Hematopoietic multipotent progenitor cell (in vitro differentiated cells): ENCODE measurements around the gene LRFN2. TPM values are rescaled to one million over a fixed set of nuclear protein-coding genes. Genes with fewer than 3 reads are reported as not detected.

Experiments used
- DNase-seq, 3 donors: peaks; one replicate each; pipeline ENCODE4 v3.0.0-alpha.2; 2011 to 2015; ENCODE audit warnings: low read depth in 2 of 3, low spot score in 2 of 3
- total RNA-seq: library from RNA; depleted of rRNA; stranded (reverse); fragments of >200 nt; gene quantifications from one replicate; pipeline ENCODE4 v1.2.3, GENCODE V29; 2012

LRFN2 gene
- total RNA-seq, 1 donor, result 0.27 TPM

DNA sequence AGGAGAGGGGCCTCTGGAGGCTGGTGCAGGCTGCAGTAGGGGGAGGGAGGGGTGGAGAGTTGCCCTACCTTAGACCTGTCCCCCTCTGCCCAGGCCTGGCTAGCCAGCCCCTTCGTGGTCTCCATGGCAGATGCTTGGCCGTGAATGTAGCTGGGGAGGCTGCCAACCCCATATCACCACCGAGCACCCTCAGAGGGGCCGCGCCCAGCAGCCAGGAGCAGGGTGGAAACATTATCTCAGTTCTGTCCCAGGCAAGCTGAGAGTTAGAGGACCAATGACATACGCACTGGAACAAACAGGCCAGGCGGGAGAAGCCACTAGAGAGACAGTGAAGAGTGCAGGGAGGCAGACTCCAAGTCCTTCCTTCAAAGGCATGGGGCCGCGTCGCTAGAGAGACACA is 66.5 kb downstream of the LRFN2 start:
- DNase-seq, result no peak

DNA sequence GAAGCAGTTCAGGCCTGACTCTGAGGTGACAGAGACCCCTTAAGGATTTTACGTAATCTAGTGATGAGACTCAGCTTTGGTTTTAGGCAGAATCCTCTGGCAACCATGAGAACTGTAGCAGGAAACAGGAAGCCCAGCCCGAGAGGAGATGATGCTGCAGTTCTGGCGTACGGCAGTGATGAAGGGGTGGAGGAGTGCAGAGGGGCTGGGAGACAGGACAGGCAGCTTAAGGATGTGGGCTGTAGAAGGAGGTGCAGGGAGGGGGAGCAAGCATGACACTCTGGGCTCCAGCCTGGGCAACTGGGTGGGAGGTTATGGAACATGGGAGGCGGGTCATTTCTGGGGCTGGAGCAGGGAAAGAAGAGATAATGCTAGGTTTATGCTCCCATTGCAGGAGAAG is 67.1 kb downstream of the LRFN2 start:
- DNase-seq, result peak in 2 of 3 donors; percentile 30 to 60

DNA sequence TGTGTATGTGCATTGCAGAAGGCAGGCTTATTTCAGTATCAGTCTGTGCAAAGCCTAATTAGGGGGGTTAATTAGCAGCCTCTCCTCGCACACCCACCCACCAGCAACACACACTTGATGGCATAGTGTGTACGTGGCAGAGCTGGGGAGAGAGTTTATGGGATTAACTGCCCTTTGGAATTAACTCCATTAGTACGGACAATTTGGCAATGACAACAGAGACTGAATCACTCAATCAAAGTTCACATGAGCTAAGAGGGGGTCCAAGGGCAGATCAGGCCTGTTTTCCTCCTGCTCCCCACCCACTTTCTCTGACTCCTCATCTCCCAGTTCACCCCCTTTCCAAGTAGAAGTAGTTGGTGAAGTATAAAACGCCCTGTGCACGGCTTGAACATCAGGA is 69.5 kb downstream of the LRFN2 start:
- DNase-seq, result no peak

DNA sequence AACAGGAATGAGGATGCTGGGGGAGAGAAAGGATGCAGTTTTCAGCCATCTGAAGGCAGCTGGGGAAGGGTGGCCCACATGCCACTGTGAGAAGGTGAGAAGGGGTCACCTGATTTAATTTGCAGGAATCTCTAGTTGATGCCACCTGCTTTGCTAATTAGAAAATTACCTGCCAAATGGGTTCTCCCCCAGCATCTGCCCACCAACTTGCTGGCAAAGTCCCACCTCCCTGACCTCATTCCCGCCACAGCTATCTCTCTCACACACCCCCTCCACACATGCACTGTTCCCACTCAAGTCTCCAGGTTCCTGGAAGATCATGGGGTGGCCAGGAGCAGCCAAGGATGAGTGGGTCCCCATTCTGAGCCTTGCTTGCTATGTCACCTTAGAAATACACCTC is 70.7 kb downstream of the LRFN2 start:
- no peak for DNase-seq

DNA sequence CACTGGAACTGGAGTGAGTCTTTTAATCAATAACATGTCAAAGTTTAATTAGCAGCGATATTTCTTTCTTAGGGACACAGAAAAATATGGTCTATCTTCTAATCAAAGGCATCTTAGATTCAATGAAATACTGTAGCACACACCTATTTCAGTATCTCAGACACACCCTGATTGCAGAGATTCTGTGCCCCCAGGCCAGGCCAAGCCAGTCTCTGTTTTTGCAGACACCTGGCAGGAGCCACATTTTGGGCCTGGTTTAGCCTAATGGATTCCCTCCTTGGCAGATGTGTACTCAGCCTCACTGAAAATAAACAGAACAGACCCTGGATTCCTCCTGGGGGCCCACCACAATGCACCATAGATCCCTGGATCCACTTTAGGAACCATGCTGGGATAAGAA is 74.8 kb downstream of the LRFN2 start:
- no peak for DNase-seq

DNA sequence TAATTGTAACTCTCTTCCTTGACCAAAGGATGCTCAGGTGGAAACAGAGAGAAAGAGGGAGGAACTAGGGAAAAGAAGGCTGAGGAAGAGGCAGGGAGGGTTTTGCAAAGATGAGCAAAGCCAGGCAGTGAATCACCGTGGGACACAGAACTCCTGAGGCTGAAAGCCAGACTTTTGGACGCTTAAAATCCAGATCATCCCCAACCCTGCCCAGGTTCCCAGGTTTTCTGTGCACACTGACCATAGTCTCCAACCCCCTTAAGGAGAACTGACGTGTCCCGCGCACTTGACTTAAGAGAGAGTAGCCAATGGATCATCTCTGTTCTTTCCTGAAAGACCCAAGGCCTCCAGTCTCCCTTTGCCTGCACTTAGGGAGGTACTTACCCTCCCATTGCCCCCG is 75.3 kb downstream of the LRFN2 start:
- no peak for DNase-seq

DNA sequence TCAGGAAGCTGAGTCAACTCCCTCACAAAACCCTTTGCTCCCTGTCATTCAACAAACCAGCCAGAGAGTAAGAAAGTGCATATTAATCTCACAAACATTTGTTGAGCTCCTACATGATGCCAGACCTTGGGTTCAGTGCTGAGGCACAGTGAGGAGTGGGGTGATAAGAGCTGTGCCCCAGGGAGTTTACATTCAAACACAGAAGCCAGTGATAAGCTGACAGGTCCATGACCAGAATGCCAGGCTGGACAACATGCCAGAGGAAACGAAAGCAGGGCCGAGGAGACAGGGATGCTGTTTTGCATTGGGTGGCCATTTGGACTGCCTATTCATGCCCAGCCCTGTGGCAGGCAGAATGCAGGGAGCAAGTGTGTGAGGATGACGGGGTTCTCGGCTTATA is 76.7 kb downstream of the LRFN2 start:
- no peak for DNase-seq

DNA sequence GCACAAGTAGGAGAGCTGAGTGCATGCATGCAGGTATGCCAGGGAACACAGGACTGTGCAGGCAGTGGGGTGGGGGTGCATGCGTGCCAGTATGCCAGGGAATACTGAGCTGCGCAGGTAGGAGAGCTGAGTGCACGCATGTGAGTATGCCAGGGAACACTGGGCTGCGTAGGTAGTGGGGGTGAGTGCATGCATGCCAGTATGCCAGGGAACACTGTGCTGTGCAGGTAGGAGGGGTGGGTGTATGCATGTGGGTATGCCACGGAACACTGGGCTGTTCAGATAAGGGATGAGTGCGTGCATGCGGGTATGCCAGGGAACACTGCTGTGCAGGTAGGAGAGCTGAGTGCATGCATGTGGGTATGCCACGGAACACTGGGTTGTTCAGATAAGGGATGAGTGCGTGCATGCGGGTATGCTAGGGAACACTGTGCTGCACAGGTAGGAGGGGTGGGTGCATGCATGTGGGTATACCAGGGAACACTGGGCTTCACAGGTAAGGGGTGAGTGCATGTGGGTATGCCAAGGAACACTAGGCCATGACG is 77.4 kb downstream of the LRFN2 start:
- DNase-seq, result no peak

DNA sequence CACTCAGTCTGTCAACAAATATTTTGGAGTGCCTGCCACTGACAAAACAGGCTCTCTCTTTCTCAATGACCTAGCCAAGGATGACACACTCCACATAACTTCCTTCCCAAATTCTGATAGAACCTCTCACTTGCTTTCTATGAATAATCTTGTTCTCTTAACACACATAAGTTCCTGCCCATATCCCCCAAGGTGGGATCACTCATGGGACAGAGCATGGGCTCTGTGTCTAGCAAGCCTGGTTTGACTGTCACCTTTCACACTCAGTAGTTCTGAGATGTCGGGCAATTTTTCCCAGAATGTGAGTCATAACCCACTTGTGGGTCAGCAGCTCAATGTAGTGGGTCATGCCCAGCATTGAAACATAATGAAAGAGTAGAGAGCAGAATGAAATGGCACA is 78.1 kb downstream of the LRFN2 start:
- no peak for DNase-seq

DNA sequence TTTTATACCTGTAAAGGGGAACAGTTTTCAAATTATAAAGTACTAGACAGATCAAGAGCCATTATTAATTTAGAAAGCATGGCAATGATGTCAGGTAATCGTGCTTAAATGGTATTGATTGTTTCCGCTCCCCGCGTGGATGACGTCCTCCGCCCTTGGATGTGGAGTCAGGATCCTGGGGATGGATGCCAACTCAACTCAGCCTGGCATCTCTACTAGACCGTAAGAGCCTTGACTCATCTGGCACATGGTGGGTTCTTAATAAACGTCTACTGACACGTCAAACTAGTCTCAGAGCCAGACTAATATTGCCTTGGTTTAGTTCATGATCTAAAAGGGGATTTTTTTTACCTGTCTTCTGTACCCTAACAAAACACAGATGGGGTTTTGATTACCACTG is 80.2 kb downstream of the LRFN2 start:
- no peak for DNase-seq

DNA sequence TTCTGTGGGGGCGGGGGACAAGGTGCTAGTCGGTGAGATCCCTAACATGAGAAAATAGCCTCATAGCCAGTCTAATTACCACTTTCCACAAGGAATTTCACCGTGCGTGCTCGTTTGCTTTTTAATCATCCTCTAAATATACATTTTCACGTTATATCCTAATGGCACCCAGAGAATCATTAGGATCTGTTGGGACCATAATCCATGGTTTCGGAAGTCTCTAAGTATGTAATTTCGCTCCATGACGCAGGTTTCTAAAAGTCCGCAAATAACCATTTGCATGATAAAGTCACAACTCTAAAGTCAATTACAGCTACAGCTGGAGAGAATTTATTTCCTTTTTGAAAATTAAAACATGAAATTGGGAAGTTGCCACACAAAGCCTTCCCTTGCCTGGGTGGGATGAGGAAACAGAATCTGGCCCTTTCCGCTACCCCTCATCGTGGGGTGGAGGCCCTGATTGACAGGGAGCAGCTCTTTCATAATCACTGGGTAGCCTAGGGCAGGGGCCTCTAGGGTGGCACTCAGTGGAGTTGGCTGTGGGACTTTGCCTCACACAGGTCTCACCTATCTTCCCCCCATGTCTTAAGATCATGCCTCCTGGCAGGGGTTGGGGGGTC is 81.9 kb downstream of the LRFN2 start:
- DNase-seq, result no peak

DNA sequence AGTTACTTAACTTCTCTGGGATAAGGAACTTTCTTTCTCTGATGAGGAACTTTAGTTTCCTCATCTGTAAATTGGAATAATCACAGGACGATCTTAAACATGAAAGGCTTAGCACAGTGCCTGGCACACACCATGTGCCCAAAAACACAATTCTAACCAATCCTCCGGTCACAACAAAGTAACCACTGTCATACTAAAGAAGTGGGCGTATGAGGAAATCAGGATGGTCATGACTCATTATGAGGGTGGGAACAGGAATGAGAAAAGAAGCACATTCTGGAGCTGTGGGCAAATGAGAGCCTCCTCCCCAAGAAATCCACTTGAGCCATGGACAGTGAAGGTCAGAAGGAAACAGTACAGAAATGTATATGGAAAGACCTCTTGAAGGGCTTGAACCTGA is 82.9 kb downstream of the LRFN2 start:
- no peak for DNase-seq

DNA sequence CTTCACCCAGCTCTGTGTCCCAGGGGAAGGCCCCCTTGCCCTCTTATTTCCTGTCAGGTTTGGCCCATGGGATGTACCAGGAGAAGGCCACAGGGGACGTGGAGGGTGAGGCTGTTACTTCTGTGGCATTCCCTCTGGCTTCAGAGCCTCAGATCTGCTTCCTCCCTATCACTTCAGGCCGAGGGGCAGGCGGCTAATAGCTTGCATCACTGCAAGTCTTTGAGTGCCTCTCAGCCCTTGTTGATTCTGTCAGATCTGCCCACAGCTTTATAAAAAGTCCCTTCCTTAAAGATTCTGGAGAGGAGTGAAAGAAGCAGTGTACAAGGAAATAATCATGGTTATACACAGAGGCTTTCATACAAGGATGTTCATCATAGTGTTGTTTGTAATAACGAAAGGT is 86.9 kb downstream of the LRFN2 start:
- no peak for DNase-seq

DNA sequence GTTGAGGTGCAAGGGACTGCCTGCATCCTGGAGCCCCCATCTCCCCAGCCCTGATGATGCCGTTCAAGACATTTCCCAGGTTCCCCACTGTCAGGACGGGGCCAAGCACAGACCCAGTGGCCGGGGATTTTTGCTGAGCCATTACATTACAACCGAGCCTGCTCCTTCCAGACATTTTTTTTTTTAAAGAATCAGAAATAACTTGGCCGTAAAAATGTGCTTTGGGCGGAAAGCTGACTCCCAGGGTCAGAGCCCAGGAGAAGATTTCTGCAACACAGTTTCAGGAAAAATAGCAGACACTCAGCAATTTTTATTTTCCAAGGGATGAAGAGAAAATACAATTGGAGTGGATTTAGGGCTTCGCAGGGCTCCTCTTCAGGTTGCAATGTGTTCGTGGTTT is 87.9 kb downstream of the LRFN2 start:
- DNase-seq, result no peak

DNA sequence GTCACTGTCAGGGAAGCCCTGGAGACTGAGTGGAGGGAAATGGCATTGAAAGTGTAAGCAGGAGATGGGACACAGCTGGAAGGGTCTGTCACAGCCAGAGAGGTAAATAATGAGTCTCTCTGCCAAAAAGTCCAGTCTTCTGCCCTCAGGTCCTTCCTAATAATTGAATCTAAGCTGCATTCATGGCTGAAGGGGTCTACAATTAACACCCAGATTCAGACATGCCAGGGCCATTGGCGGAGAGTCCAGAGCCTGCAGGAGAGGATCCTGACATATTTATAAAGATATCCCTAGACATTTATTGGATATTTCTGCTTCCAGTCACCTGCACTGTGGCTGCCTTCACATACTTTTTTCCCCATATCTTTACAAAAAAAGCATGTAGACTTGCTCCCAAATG is 89.0 kb downstream of the LRFN2 start:
- no peak for DNase-seq

DNA sequence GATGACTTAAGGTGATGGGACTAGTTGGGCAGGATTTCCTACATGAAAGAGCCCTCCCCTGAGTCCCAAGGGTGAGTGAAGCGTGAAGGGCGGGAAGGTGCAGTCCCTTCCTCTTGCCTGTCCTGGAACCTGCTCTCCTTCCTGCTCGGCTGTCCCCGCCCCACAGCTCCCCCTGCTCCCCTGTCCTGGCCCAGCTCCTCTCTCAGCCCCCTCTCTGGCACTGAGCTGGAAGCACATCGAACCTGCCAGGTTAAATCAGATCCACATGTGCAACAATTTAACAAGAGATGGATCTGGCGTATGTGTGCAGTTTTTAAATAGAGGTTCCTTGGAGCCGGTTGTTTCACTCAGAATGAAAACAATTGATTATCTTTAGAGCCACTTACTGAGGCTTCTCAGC is 95.0 kb downstream of the LRFN2 start:
- no peak for DNase-seq

DNA sequence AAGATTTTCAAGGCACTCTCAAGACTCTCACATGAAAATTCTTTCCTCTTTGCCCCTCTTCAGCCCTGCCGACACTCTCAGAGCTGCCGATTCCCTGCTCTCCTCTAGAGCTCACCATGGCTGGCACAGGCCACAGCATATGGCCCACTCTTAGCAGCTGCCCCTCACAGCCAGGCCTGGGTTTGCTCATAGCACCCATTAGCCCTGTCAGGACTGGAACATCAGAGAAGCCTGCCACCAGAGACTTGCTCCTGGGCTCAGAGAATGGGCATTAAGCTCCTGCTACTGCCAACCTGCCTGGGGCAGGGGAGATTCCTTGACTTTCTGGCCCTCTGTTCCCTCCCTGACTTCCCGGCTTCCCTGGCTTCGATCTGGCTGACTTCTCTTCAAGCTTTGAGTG is 96.7 kb downstream of the LRFN2 start:
- no peak for DNase-seq

DNA sequence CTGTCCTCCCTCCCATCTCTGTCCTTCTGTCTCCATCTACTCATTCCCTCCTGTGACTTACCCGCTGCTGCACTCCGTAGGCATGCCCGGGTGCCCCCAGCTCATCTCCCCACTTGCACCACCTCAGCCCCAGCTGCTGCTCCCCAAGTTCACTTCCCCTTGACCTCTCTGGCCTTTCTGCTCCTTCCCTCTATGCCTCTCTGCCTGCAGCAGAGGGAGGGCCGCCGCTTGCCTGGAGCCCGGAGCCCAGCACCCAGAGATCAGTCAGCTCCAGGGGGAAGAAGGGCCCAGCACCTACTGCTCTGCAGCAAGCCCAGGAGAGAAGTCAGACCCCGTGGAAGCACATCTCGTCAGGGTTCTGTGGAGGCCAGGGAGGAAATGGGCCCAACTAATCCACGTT is 97.4 kb downstream of the LRFN2 start:
- no peak for DNase-seq

DNA sequence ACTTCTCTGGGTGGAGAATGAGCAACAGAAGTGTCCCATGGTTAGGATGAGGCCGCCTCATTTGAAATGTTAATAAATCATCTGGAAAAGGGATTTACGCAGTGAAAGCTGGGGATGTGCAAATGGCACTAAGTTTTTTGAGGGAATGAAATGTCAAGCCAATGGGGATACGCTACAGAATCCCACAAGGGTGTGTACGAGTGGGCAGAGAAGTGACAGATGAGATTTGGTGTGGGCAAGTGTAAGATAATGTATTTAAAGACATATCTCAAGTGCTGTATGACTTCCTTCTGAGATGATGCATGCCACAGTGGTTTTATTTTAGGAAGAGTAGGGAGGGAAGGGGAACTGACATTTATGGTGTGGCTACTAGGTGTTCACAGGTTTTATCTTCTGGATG is 100.6 kb downstream of the LRFN2 start:
- no peak for DNase-seq

DNA sequence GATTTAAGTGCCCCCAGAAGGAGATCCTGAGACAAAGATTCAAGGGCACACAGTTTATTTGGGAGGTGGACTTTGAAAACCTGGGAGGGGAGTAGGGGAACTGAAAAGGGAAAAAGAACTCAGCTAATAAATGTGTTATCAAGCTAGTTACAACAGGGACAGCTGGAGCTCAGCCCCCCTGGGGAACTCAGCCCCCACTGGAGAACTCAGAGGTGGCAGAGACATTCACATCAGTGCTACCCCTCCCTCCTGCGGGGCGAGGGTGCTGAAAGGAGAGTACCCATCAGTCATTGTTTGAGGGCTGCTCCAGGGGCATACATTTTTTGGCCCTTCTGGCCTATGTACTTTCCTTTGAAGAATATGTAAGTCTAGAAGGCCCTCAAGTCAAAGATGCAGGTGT is 101.4 kb downstream of the LRFN2 start:
- no peak for DNase-seq

DNA sequence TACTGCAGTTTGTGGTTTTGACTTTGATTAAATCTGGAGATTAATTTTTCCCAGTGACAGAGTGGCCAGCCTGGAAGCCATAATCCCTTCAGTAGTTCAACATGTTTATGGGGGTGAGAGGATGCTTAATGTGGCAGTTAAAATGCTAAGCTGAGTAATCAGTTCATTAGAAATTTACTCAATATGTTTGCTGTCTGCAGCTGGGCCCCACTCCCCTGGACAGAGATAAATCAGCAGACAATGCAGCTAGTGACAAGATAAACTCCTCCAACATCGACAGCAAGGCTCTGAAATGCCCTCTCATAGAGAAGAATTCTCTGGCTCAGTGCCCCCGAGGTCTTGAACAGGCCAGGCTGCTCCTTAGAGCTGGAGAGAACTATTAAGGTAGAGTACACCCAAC is 101.9 kb downstream of the LRFN2 start:
- DNase-seq, result no peak

DNA sequence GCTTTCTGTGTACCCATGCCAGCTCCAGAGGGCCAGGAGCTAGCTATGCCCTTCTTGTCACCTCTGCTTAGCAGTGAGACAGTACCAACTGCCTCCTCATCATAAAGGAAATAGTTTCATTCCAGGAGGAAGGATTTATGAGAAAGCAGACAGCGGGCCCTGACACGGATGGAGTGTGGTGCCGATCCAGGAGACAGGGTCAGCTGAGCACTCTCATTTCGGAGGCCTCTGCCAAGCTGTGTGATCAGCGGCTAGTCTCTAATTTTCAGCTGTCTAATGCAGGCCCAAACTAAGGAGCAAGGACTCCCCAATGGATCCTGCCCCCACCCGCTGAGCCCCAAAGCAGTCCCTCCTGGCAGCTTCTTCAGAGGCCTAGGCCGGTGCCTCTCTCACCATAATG is 103.1 kb downstream of the LRFN2 start:
- DNase-seq, result no peak

DNA sequence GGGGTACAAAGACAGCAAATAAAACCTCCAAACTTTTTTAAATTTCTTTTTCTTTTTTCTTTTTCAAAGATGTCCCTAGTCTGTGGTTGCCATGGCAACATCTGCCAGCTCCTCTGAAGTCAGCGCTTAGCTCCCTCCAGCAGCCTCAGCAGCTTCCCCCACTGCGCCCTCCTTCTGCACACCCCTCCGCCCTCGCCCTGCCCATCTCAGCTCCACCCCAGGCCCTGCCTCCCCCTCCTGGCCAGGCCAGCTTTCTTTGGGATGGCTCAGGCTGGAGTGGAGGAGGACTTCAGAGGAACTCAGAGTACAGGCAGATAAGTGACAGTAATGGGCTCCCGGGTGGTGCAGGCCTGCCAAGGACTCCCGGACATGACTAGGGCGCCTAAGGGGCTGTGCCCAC is 104.6 kb downstream of the LRFN2 start:
- no peak for DNase-seq
